Stimulated activated CD4-positive, alpha-beta T cell treated with anti-CD3 and anti-CD28 coated beads, Interleukin-1b, Interleukin-23, amount 100 ng/mL, for 4 hours (primary cell): ENCODE data around the gene FADS3.

Experiments
- DNase-seq, 2 donors: peaks; one replicate each; pipeline ENCODE4 v3.0.0-alpha.2; 2020; ENCODE audit warnings: low read depth in 2 of 2

FADS3 gene

GRCh38 chr11:61891331-61892084, at the start of gene FADS3:
Gene FADS3, minus strand, starts transcription at chr11:61891545. Its CDS starts 164 bp downstream, at chr11:61891381.
- DNase-seq: peak; percentile 18 to 53

GRCh38 chr11:61940466-61940865, 49.1 kb upstream of the FADS3 start:
- DNase-seq: no peak

GRCh38 chr11:61935861-61936260, 44.5 kb upstream of the FADS3 start:
- DNase-seq: no peak

- no peak for DNase-seq
Measured at GRCh38 chr11:61930933-61931332, 39.6 kb upstream of the FADS3 start.

GRCh38 chr11:61928606-61929005, 37.3 kb upstream of the FADS3 start:
- no peak for DNase-seq

GRCh38 chr11:61927501-61927900, 36.2 kb upstream of the FADS3 start:
- DNase-seq: no peak

- DNase-seq: no peak
Measured at GRCh38 chr11:61926235-61926634, 34.9 kb upstream of the FADS3 start.

GRCh38 chr11:61925736-61926135, 34.4 kb upstream of the FADS3 start:
- DNase-seq: no peak

- DNase-seq: no peak
Measured at GRCh38 chr11:61924064-61924455, 32.7 kb upstream of the FADS3 start.

GRCh38 chr11:61923166-61924063, 32.1 kb upstream of the FADS3 start:
- no peak for DNase-seq

- DNase-seq: no peak
Measured at GRCh38 chr11:61922539-61922938, 31.2 kb upstream of the FADS3 start.

GRCh38 chr11:61921446-61921845, 30.1 kb upstream of the FADS3 start:
- DNase-seq: no peak

GRCh38 chr11:61919705-61920631, 28.6 kb upstream of the FADS3 start:
- DNase-seq: no peak

- DNase-seq: no peak
Measured at GRCh38 chr11:61918938-61919704, 27.8 kb upstream of the FADS3 start.

- DNase-seq: no peak
Measured at GRCh38 chr11:61918251-61918937, 27.0 kb upstream of the FADS3 start.

- DNase-seq: no peak
Measured at GRCh38 chr11:61917334-61918109, 26.2 kb upstream of the FADS3 start, which contains the start of gene RAB3IL1. Gene RAB3IL1, minus strand, starts transcription at chr11:61917566. Its CDS starts 199 bp downstream, at chr11:61917367.

GRCh38 chr11:61916737-61917333, 25.5 kb upstream of the FADS3 start:
- no peak for DNase-seq

GRCh38 chr11:61914471-61915171, 23.3 kb upstream of the FADS3 start:
- no peak for DNase-seq
